SK-N-MC (cell line): ENCODE results near the gene CAPN5.

Experiments
- DNase-seq: peaks from one replicate; pipeline ENCODE4 v3.0.0-alpha.2; 2011; ENCODE audit warnings: low read depth, low spot score
- H3K27ac ChIP-seq: fragments of 200-600 bp; sonication (generic); 2 replicates; pipeline ENCODE4 v1.5.1; 2016; ENCODE audit warnings: mixed run types
- H3K36me3 ChIP-seq: fragments of 200-600 bp; sonication (generic); 2 replicates; pipeline ENCODE4 v1.6.1; 2017; ENCODE audit warnings: antibody characterized with exemption, low read length, mixed read lengths; ENCODE audit not compliant: insufficient read depth
- H3K4me3 ChIP-seq: fragments of 200-600 bp; sonication (generic); 2 replicates; pipeline ENCODE4 v1.5.1; 2016
- H3K9ac ChIP-seq: fragments of 200-600 bp; sonication (generic); 2 replicates; pipeline ENCODE4 v1.8.0; 2017; ENCODE audit warnings: mixed run types, mixed read lengths; ENCODE audit not compliant: insufficient read length
- H3K9me3 ChIP-seq: fragments of 200-600 bp; sonication (generic); 2 replicates; pipeline ENCODE4 v1.6.1; 2017; ENCODE audit warnings: low read depth, mild to moderate bottlenecking, antibody characterized with exemption, low read length, moderate library complexity, mixed read lengths
- EZH2 ChIP-seq: fragments of 200-600 bp; sonication (generic); IDR thresholded peaks from one replicate; pipeline ENCODE4 v1.6.1; 2017; ENCODE audit warnings: antibody characterized with exemption
- FOXP2 ChIP-seq: optimal IDR thresholded peaks from 2 replicates; pipeline ENCODE3; 2011; ENCODE audit warnings: mild to moderate bottlenecking, moderate library complexity; ENCODE audit not compliant: insufficient read depth; ENCODE audit errors: extremely low read length, control extremely low read depth
- POLR2AphosphoS5 ChIP-seq: IDR thresholded peaks from 2 replicates; pipeline ENCODE4 v1.6.1; 2012; ENCODE audit warnings: mild to moderate bottlenecking, low read depth, low read length, borderline replicate concordance

The CAPN5 gene

GRCh38 chr11:77106321-77106720, 39.5 kb downstream of the CAPN5 start:
- H3K9me3 ChIP-seq = no peaks in the 10 kb centered on the region
- no peaks in the 10 kb centered on the region for H3K36me3 ChIP-seq
- H3K9ac ChIP-seq = no peak overlapping the region
- DNase-seq = no peak
- H3K27ac ChIP-seq = no peak overlapping the region
- TF ChIP-seq FOXP2 (no peak), POLR2AphosphoS5 (no peak), EZH2 (no peak)
- no peak overlapping the region for H3K4me3 ChIP-seq

- Histone ChIP-seq H3K27ac (no peak overlapping the region), H3K9ac (no peak overlapping the region), H3K9me3 (no peaks in the 10 kb centered on the region), H3K4me3 (no peak overlapping the region), H3K36me3 (no peaks in the 10 kb centered on the region)
- no peak for TF ChIP-seq FOXP2
- DNase-seq = no peak
These were observed 40.0 kb downstream of the CAPN5 start for GRCh38 chr11:77106759-77107158.

GRCh38 chr11:77107950-77108349, 41.2 kb downstream of the CAPN5 start:
- H3K4me3 ChIP-seq = no peak overlapping the region
- TF ChIP-seq POLR2AphosphoS5 (no peak), FOXP2 (no peak)
- no peak for DNase-seq
- H3K27ac ChIP-seq = no peak overlapping the region
- H3K9me3 ChIP-seq = no peaks in the 10 kb centered on the region
- no peak overlapping the region for H3K9ac ChIP-seq
- no peaks in the 10 kb centered on the region for H3K36me3 ChIP-seq

GRCh38 chr11:77108436-77108835, 41.7 kb downstream of the CAPN5 start:
- no peak for DNase-seq
- Histone ChIP-seq H3K27ac (no peak overlapping the region), H3K4me3 (no peak overlapping the region), H3K9me3 (no peaks in the 10 kb centered on the region), H3K9ac (no peak overlapping the region), H3K36me3 (no peaks in the 10 kb centered on the region)
- TF ChIP-seq FOXP2 (no peak), POLR2AphosphoS5 (no peak), EZH2 (no peak)

- no peak overlapping the region for H3K4me3 ChIP-seq
- H3K9me3 ChIP-seq = no peaks in the 10 kb centered on the region
- no peaks in the 10 kb centered on the region for H3K36me3 ChIP-seq
- TF ChIP-seq EZH2 (no peak), FOXP2 (no peak), POLR2AphosphoS5 (no peak)
- no peak for DNase-seq
- H3K9ac ChIP-seq = no peak overlapping the region
- no peak overlapping the region for H3K27ac ChIP-seq
These were observed 42.7 kb downstream of the CAPN5 start for GRCh38 chr11:77109236-77110019.

- no peak for DNase-seq
- Histone ChIP-seq H3K4me3 (no peak overlapping the region), H3K9ac (no peak overlapping the region), H3K36me3 (no peaks in the 10 kb centered on the region), H3K9me3 (no peaks in the 10 kb centered on the region), H3K27ac (no peak overlapping the region)
- TF ChIP-seq POLR2AphosphoS5 = no peak
These were observed 44.1 kb downstream of the CAPN5 start for GRCh38 chr11:77110836-77111235.

GRCh38 chr11:77111277-77111676, 44.5 kb downstream of the CAPN5 start:
- TF ChIP-seq EZH2 (no peak), FOXP2 (no peak), POLR2AphosphoS5 (no peak)
- Histone ChIP-seq H3K27ac (no peak overlapping the region), H3K36me3 (no peaks in the 10 kb centered on the region), H3K9me3 (no peaks in the 10 kb centered on the region), H3K4me3 (no peak overlapping the region), H3K9ac (no peak overlapping the region)
- DNase-seq = no peak

- DNase-seq = no peak
- Histone ChIP-seq H3K9ac (no peak overlapping the region), H3K36me3 (no peaks in the 10 kb centered on the region), H3K27ac (no peak overlapping the region), H3K4me3 (no peak overlapping the region), H3K9me3 (no peaks in the 10 kb centered on the region)
- no peak for TF ChIP-seq EZH2
- TF ChIP-seq POLR2AphosphoS5 = no peak
These were observed 45.2 kb downstream of the CAPN5 start for GRCh38 chr11:77111946-77112345.

- H3K36me3 ChIP-seq = no peaks in the 10 kb centered on the region
- no peak overlapping the region for H3K27ac ChIP-seq
- no peaks in the 10 kb centered on the region for H3K9me3 ChIP-seq
- TF ChIP-seq POLR2AphosphoS5 = no peak
- TF ChIP-seq FOXP2 = no peak
- TF ChIP-seq EZH2 = no peak
- H3K9ac ChIP-seq = no peak overlapping the region
- H3K4me3 ChIP-seq = no peak overlapping the region
- no peak for DNase-seq
These were observed 46.0 kb downstream of the CAPN5 start for GRCh38 chr11:77112641-77113381.
